Neutrophil (primary cell): ENCODE results near the gene ABCA2.

Experiments
- H3K27ac ChIP-seq: fragments of 200-600 bp; sonication (generic); 2 replicates; pipeline ENCODE4 v1.5.1; 2016; ENCODE audit warnings: mild to moderate bottlenecking, moderate library complexity
- H3K27me3 ChIP-seq: fragments of 200-600 bp; sonication (generic); 2 replicates; pipeline ENCODE4 v1.6.0; 2016; ENCODE audit warnings: mild to moderate bottlenecking
- H3K36me3 ChIP-seq: fragments of 200-600 bp; sonication (generic); 2 replicates; pipeline ENCODE4 v1.5.1; 2017
- H3K4me1 ChIP-seq, 2 experiments: fragments of 200-600 bp in 1 of 2; sonication (generic) in 1 of 2; 1 replicate in 1 of 2; 2 replicates in 1 of 2; pipeline versions ENCODE4 v1.5.1 to v1.6.1; 2013 to 2016; ENCODE audit warnings: low read depth in 1 of 2, low read length in 1 of 2, mild to moderate bottlenecking in 1 of 2, moderate library complexity in 1 of 2; ENCODE audit not compliant: control insufficient read depth in 1 of 2, insufficient read depth in 1 of 2
- H3K4me3 ChIP-seq, 2 experiments: fragments of 200-600 bp in 1 of 2; sonication (generic) in 1 of 2; 1 replicate in 1 of 2; 2 replicates in 1 of 2; pipeline ENCODE4 v1.5.1; 2013 to 2016; ENCODE audit warnings: low read depth in 1 of 2, low read length in 1 of 2, mild to moderate bottlenecking in 1 of 2, moderate library complexity in 1 of 2
- H3K9me3 ChIP-seq: fragments of 200-600 bp; sonication (generic); 2 replicates; pipeline ENCODE4 v1.5.1; 2016
- TF ChIP-seq, protein P1 (sequence below): fragments of 200-600 bp; sonication (generic); IDR thresholded peaks from 2 replicates; pipeline ENCODE4 v1.5.1; 2016; ENCODE audit warnings: antibody characterized with exemption

The ABCA2 gene

DNA sequence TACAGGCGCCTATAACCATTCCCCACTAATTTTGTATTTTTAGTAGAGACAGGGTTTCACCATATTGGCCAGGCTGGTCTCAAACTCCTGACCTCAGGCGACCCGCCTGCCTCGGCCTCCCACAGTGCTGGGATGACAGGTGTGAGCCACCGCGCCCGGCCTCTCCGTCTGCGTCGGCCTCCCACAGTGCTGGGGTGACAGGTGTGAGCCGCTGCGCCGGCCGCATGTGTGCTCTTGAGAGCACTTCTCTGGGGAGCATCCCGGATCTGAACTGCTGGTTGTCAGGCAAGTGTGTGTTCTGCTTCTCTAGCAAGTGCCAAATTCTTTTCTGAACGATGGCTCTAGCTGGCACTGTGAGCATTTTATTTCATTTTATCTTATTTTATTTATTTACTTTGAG is 29.5 kb upstream of the ABCA2 start:
- TF ChIP-seq, protein P1, sequence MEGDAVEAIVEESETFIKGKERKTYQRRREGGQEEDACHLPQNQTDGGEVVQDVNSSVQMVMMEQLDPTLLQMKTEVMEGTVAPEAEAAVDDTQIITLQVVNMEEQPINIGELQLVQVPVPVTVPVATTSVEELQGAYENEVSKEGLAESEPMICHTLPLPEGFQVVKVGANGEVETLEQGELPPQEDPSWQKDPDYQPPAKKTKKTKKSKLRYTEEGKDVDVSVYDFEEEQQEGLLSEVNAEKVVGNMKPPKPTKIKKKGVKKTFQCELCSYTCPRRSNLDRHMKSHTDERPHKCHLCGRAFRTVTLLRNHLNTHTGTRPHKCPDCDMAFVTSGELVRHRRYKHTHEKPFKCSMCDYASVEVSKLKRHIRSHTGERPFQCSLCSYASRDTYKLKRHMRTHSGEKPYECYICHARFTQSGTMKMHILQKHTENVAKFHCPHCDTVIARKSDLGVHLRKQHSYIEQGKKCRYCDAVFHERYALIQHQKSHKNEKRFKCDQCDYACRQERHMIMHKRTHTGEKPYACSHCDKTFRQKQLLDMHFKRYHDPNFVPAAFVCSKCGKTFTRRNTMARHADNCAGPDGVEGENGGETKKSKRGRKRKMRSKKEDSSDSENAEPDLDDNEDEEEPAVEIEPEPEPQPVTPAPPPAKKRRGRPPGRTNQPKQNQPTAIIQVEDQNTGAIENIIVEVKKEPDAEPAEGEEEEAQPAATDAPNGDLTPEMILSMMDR = no peak
- H3K9me3 ChIP-seq = no peaks in the 10 kb centered on the region
- peaks cover 46% of the 10 kb centered on the region for H3K27me3 ChIP-seq
- no peaks in the 10 kb centered on the region for H3K36me3 ChIP-seq
- no peak overlapping the region for H3K27ac ChIP-seq
- no peak overlapping the region for H3K4me3 ChIP-seq
- H3K4me1 ChIP-seq = peaks cover 32 to 39% of the 10 kb centered on the region in 2 experiments

DNA sequence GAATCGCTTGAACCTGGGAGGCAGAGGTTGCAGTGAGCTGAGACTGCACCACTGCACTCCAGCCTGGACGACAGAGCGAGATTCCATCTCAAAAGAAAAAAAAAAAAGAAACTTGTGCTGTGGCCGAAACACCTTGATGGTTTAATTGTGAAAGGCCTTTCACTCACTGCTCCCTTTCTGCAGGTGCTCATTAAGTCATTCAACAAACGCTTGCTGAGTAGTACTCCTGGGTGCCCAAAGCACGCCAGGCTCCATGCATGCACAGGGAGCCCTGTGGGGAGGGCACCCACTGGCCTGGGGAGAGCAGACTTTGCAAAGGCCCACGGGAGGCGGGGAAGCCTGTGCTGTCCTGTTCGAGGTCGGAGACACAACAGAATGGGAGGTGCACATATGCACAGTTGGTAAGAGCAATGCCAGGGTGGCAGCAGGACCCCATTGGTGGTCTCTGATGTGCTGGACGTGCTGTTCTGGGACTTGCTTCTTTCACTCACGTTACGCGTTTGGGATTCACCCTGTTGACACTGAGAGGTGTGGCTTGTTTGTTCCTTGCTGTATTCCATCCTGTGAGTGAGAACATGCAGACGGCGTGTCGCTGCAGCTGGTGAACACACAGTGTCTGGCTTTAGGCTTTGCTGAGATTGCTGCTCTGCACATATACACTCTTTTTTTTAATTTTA is 28.8 kb upstream of the ABCA2 start:
- Histone ChIP-seq H3K4me3 (no peak overlapping the region), H3K9me3 (no peaks in the 10 kb centered on the region), H3K27ac (no peak overlapping the region), H3K27me3 (peaks cover 48% of the 10 kb centered on the region), H3K36me3 (no peaks in the 10 kb centered on the region), H3K4me1 (peaks cover 35 to 45% of the 10 kb centered on the region in 2 experiments)
- TF ChIP-seq, protein P1 = no peak

DNA sequence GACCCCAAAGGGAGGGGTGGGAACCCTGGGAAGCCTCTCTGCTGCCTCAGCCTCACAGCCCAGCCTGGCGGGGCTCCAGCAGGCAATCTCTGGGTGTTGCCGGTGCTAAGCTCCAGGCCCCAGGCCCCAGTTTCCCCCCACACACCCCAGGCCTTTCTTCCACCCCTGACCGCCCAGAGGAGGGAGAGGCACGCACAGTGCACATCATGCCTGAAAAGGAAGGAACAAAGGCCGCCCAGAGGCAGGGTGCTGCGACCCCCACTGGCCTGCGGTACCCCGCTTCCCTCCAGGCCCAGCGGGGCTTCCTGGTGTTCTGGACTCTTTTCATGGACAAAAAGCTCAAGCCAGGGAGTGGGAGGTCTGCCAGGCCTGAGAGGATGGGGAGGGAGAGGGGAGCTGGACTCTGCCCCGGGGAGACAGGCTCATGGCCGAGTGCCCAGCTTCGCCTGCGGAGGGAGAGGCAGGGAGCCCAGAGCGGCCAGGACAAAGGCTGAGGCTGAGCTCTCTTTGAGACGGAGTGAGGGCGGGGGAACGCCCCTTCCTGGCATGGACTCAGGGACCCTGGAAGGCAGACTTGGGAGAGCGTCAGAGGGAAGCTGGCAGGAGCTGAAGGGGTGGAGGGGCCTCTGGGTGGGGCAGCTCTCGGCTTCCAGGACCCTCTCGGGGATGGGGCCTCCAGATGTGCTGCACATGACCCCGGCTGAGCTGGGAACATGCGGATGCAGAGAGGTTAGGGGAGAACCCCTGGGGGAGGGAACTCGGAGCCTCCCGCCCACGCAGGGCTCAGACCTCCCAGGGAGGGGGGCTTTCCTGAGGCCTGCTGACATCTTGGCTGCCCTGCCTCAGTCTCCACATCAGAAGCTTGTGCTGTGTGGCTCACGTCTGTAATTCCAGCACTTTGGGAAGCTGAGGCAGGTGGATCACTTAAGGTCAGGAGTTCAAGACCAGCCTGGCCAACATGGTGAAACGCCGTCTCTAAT is 27.6 kb upstream of the ABCA2 start:
- Histone ChIP-seq H3K36me3 (no peaks in the 10 kb centered on the region), H3K27me3 (peaks cover 57% of the 10 kb centered on the region), H3K4me3 (no peak overlapping the region), H3K27ac (no peak overlapping the region), H3K9me3 (no peaks in the 10 kb centered on the region), H3K4me1 (peaks cover 35 to 45% of the 10 kb centered on the region in 2 experiments)
- TF ChIP-seq, protein P1 = no peak

DNA sequence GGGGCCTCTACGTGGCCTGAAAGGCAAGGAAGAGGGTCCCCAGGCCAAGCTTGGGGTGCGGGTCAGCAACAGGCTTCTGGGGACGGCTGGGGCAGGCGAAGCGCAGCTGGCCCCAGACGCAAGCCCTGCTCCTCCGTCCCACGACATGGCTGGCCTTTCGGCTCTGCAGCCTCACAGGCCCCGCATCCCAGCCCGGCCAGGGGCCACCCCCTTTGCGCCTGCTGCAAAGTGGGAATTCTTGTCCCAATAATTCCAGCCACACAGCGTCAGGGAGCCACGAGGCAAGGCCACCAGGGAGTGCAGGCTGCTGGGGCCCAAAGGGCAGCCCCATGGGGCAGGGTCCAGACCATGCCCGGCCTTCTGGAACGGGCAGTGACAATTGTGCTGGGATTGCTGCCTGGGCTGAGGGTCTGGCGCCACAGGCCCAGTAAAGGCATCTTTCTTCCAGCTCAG is 26.9 kb upstream of the ABCA2 start:
- no peak overlapping the region for H3K27ac ChIP-seq
- TF ChIP-seq, protein P1 = no peak
- H3K27me3 ChIP-seq = peaks cover 64% of the 10 kb centered on the region
- H3K4me1 ChIP-seq = peaks cover 35 to 45% of the 10 kb centered on the region in 2 experiments
- no peaks in the 10 kb centered on the region for H3K36me3 ChIP-seq
- no peaks in the 10 kb centered on the region for H3K9me3 ChIP-seq
- no peak overlapping the region for H3K4me3 ChIP-seq

DNA sequence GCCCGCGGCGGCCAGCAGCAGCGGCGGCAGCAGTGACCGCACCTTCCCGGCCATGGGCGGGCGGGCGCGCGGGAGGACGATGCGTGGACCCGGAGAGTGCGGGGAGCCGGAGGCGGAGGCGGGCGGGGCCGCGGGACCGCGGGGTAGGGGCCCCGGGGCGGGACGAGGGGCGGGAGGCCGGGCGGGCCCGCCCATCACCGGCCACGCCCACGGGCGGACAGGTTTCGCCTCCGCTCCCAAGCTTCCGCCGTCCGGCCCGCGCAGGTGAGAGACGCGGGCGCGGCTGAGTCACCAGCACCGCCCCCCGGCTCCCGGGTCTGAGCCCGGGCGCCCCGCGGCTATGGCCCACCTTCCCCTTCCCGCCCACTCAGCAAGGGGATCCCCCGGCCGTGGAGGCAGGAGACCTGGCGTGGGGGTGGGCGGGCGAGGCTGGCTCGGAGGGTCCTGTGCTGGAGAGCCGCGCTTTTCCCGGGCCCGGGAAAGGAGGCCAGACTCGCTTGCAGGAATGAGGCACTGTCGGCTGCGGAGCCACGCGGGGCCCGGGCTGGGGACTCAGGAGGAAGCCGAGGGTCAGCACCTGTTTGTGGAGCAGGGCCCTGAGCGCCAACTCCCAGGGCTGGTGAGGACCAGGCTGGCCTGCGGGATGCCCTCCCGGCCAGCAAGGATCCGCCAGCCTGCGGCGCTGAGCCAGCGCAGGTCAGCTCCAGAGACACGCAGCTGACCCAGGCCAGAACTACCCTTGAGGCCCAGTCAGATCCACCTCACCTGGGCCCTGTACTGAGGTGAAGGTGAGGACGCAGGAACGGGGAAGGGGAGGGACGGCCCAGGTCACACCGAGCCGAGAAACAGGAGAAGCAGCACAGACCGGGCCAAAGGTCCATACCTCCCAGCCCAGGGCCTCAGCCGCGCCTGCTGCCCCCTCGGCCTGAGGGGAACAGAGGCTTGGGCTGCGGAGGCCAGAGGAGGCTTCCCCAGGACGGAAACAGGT is 26.2 kb upstream of the ABCA2 start, which contains the start of gene ENTPD2:
Gene ENTPD2 (minus strand): TSS at position 118 of the 988 bp plus-strand sequence. CDS start 64 bp downstream, at position 54.
- H3K36me3 ChIP-seq = no peaks in the 10 kb centered on the region
- TF ChIP-seq, protein P1 = no peak
- H3K4me3 ChIP-seq = peak within 1 kb of the TSS; percentile 48 to 59
- H3K4me1 ChIP-seq = peaks cover 33 to 42% of the 10 kb centered on the region in 2 experiments
- H3K9me3 ChIP-seq = no peaks in the 10 kb centered on the region
- H3K27me3 ChIP-seq = peaks cover 72% of the 10 kb centered on the region
- H3K27ac ChIP-seq = no peak within 1 kb of the TSS
